NCI-H187 (cell line): Measurements from ENCODE around the gene RABGAP1L.
"Not testable (repeated sequence)": the region's sequence is repeated elsewhere in the genome, so short reads cannot be mapped to it uniquely, and the experiment has no call there.

ENCODE experiments used
- DNase-seq, 2 experiments: peaks; one replicate each; lab custom pipeline; 2025; lab: John Stamatoyannopoulos, UW

Gene RABGAP1L

DNA sequence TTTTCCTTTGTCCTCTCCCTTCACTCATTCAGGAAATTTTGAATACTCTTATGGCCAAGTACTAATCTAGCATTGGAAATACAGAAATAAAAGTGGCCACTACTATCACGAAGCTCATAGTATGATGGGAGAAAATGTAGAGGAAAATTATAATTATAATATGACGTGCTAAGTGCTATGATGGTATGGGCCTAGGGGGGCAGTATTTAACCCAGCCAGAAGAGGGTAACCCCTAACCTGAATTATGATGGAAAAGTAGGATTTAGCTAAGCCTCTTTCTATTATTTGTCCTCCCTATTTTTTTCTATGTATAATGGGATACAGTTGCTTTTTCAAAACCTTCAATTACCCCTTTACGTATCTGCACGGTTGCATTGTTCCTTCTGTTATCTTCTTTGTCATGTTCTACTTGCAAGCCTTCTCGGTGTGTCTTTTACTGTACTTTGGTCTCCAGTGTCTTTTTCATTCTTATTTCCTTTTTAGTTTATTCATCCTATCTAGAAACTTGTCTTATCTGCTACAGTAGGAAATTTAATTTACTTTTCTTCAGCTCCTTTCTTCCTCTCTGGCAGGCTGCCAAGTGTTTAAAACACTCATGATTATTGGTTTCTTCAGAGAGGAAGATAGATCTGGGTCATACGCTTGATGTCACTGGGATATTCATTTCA, 199.6 kb downstream of the RABGAP1L start:
- DNase-seq: no peak

DNA sequence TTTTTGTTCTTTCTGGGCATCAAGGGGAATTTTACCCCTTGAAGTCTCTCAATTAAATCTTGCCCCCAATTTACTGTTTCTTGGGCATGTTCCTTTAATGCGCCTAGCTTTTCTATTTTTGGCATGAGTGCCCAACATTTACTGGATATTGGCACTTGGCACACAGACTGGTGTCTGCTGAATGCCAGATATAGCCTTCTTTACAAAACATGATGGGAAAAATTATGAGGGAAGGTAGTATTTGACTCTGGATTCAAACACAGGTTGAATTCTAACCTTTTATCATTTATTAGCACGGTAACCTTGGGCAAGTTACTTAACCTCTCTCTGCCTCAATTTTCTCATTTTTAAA, 200.1 kb downstream of the RABGAP1L start:
- no peak for DNase-seq

DNA sequence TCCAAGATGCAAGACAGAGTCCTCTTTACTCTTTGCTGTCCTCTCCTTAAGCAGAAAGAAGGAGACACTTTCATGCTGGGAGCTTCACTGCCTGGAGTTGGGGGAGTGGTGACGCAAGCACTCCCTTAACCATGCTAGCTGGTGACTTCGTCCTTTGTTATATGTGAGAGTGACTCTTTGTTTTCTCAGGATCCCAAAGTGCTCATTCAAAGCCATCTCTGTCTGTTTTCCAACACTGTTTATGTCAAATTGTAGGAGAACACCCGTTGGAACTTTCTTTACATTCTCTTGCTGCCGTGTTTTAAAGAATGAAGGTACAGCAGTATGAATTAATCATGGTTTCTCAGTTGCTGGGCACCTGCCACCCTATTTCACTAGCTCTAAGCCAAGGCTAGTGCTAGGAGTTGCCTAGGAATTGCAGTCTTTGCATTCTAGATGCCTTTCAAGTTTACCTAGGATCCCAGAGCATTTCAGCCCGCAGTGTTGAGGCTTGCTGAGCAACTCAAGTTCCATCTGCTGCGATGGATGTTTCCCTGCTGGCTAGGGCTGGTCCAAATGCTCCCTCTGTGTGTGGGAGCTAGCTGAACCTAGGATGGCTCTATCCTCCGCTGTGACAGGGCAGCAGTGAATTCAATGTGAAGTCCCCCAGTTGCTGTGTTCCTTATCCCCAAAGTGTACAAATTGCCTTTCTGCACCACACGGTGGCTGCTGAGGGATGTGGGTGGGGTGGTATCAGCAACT, 205.8 kb downstream of the RABGAP1L start:
- no peak for DNase-seq

GRCh38 chr1:174366946-174367345, 207.6 kb downstream of the RABGAP1L start:
- DNase-seq: no peak

DNA sequence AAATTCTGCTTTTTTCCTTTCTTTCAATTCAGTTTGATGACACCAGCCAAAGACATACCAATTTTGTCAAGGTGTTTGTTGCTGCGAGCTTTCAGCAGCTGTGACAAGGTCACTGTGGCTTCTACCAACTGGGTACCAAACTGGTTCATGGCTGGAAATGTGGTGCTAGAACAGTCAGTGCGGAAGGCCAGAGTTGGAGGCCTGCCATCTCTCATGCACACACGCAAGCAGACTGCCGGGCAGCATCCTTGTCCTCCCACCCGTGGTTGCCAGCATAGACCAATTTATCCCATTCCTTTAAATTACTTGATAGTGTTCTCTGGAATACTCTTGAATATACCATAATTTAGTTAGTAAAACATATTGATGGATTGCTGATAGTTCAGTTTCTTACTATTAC, 208.6 kb downstream of the RABGAP1L start:
- DNase-seq: no peak

GRCh38 chr1:174376030-174376429, 216.7 kb downstream of the RABGAP1L start:
- no peak for DNase-seq

GRCh38 chr1:174391716-174392115, 232.4 kb downstream of the RABGAP1L start:
- no peak for DNase-seq

GRCh38 chr1:174393885-174394284, 234.6 kb downstream of the RABGAP1L start:
- DNase-seq: no peak

GRCh38 chr1:174397261-174397660, 237.9 kb downstream of the RABGAP1L start:
- no peak for DNase-seq

GRCh38 chr1:174398246-174398645, 238.9 kb downstream of the RABGAP1L start:
- DNase-seq: no peak

DNA sequence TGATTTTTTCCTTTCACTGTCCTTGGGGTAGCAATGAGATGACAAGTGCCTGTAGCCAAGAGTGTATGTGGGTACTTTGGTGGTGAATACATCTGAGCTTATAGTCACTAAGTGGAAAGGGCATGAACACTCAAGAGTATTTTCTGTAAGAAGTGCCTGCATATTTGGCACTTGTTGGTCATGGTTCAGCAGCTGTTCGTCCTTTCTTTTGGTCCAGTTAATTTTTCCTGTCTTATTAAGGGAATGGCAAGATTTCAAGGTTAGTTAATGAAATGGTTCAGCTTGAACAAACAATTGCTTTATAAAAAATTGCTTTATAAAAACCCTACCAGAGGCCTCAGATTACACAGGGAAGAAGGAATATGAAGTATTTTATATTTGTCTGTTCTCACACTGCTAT, 239.9 kb downstream of the RABGAP1L start:
- DNase-seq: no peak

DNA sequence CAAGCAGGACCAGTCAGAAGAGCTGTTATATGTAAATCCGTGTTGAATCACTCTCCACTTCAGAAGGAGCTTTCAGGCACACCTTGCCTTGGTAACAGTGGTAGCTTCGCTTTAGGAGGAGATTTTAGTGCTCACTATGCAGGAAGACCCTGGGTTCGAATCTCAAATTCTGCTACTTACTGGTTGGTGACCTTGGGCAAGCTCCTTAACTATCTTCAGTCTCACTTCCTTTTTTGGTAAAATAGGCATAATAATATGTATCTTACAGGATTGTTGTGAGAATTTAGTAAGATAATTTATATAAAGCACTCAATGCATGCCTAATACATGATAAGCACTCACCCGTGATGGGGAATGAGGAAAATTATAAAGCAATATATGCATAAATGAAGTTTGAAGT, 241.8 kb downstream of the RABGAP1L start:
- DNase-seq: no peak

GRCh38 chr1:174405219-174405618, 245.9 kb downstream of the RABGAP1L start:
- no peak for DNase-seq

DNA sequence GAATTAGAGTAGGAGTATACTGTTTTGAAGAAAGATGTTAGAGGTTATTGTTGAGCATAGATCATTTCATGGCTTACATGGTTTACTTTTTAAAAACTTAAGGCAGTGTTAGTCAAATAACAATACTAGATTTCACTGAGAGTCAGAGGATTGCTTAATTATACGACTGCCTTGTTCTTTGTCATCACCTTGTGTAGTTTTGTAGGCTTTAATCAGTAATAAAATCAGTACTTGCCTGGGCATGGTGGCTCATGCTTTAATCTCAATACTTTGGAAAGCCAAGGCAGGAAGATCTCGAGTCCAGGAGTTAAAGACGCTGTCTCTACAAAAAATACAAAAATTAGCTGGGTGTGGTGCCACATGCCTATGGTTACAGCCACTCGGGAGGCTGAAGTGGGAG, 247.1 kb downstream of the RABGAP1L start:
- no peak for DNase-seq

GRCh38 chr1:174407665-174408064, 248.3 kb downstream of the RABGAP1L start:
- DNase-seq: peak in 1 of 2 experiments; percentile 13

GRCh38 chr1:174408146-174408545, 248.8 kb downstream of the RABGAP1L start:
- no peak for DNase-seq

DNA sequence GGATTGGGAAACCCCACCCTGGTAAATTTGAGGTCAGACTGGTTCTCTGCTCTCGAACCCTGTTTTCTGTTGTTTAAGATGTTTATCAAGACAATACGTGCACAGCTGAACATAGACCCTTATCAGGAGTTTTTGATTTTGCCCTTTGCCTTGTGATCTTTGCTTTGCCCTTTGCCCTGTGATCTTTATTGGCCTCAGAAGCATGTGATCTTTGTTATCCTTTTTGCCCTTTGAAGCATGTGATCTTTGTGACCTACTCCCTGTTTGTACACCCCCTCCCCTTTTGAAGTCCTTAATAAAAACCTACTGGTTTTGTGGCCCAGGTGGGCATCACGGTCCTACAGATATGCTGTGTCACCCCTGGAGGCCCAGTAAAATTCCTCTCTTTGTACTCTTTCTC, 250.5 kb downstream of the RABGAP1L start:
- not testable (repeated sequence) for DNase-seq

DNA sequence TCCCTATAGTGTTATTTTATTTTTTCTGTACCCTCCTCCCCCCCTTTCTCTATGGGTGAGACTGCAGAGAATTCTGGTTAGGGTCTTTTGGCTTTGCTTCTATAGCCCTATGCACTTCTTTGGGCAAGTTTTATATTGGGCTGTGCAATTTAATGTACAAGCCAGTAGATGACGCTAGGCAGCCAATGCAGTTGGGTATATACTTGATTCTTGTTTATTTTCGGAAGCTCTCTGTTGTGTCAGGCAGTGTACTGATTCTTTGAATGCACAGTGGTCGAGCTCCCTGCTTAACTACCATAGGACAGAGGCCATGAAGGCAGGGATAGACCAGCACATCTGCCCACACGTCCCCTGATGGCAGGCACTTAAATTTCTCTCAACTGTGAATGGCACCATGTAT, 254.3 kb downstream of the RABGAP1L start:
- no peak for DNase-seq

- no peak for DNase-seq
These were observed 254.9 kb downstream of the RABGAP1L start for GRCh38 chr1:174414203-174414602.

DNA sequence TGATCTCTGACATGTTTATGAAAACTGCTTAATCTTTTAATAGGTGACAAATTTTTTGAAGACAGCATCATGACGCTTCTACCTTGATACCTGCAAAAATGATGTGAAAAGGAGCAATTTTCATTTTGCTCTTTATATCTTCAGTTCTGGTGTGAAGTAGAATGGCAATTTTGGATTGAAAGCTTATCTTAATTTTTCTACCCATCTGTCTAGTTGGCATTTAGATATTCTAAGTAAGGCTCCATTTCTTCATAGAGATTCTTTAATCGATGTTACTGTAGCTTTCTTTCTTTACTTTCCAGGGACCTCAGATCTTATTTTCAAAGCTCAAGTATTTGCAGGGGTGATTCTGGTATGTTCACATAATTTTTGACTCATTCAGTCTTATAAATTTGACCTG, 256.2 kb downstream of the RABGAP1L start:
- no peak for DNase-seq

- no peak for DNase-seq
These were observed 258.6 kb downstream of the RABGAP1L start for GRCh38 chr1:174417921-174418320.

DNA sequence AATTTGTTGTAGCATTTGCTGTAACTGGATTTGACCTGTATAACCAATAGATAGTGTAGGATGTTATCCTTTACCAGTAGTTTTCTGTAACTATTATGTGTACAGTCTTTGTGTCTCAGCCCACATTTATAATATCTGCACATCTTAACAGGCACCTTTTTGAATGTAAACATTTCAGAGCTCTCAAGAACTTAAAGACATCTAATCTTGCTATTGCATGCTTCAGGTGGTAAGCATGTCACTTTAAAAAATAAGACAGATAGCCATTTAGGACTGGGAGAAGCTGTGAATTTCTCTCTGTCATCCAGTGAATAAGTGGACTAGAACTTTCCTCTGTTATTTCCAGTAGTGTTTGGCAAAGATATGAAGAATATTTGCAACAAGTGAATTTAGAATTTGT, 265.8 kb downstream of the RABGAP1L start:
- DNase-seq: no peak

- DNase-seq: no peak
These were observed 266.8 kb downstream of the RABGAP1L start for GRCh38 chr1:174426153-174426552.

- no peak for DNase-seq
These were observed 268.7 kb downstream of the RABGAP1L start for GRCh38 chr1:174428033-174428432.
